RWPE1 (cell line): ENCODE results near the gene C2orf80.
A peak's percentile ranks its signal among the peaks of the same experiment; 100 is the strongest.
"Not testable (repeated sequence)": the region's sequence is repeated elsewhere in the genome, so short reads cannot be mapped to it uniquely, and the experiment has no call there.

ENCODE experiments used
- CTCF ChIA-PET: fragments of 350-600 bp; sonication (Branson Sonifier 250); formaldehyde crosslinking; extraction: SDS; loops from one replicate; lab custom pipeline; 2021; lab: Yijun Ruan, JAX
- POLR2A ChIA-PET: fragments of 400-600 bp; formaldehyde crosslinking; extraction: SDS; loops from one replicate; lab custom pipeline; 2020; ENCODE audit warnings: antibody characterized with exemption; ENCODE audit not compliant: low non-redundant PET; lab: Yijun Ruan, JAX
- DNase-seq: peaks from one replicate; pipeline ENCODE4 v3.0.0; 2012; ENCODE audit warnings: low spot score
- H3K27ac ChIP-seq: fragments of 450-650 bp; 2 replicates; pipeline ENCODE4 v1.5.1; 2017
- CTCF ChIP-seq: fragments of 450-650 bp; conservative IDR thresholded peaks from 2 replicates; pipeline ENCODE4 v1.5.1; 2017; ENCODE audit warnings: low read depth, mild to moderate bottlenecking

The C2orf80 gene

GRCh38 chr2:208222351-208222750 is 32.5 kb upstream of the C2orf80 start:
- TF ChIP-seq CTCF: no peak
- H3K27ac ChIP-seq: no peak overlapping the region
- ChIA-PET CTCF (no interaction called here), POLR2A (no interaction called here)
- peak; percentile 34 for DNase-seq

GRCh38 chr2:208221873-208222272 is 32.0 kb upstream of the C2orf80 start:
- CTCF ChIA-PET, H3K27ac ChIP-seq, POLR2A ChIA-PET, DNase-seq: not testable (repeated sequence)

- POLR2A ChIA-PET: no interaction called here
- CTCF ChIA-PET: no interaction called here
- no peak for TF ChIP-seq CTCF
- DNase-seq: no peak
- H3K27ac ChIP-seq: no peak overlapping the region
Observed at GRCh38 chr2:208210688-208211451, 21.0 kb upstream of the C2orf80 start.

GRCh38 chr2:208208335-208209085 is 18.7 kb upstream of the C2orf80 start:
- ChIA-PET POLR2A (no interaction called here), CTCF (interaction anchor here (0.7 kb wide), 1 partner anchor 11 kb away, joined by 3 read pairs; no protein-coding TSS in a partner anchor)
- TF ChIP-seq CTCF: no peak
- DNase-seq: no peak
- H3K27ac ChIP-seq: no peak overlapping the region

GRCh38 chr2:208207769-208208168 is 17.9 kb upstream of the C2orf80 start:
- ChIA-PET CTCF (interaction anchor here (0.7 kb wide), 1 partner anchor 139 kb away, joined by 3 read pairs; no protein-coding TSS in a partner anchor), POLR2A (no interaction called here)
- no peak for TF ChIP-seq CTCF
- no peak for DNase-seq
- no peak overlapping the region for H3K27ac ChIP-seq

- DNase-seq: no peak
- ChIA-PET CTCF (no interaction called here), POLR2A (no interaction called here)
- H3K27ac ChIP-seq: no peak overlapping the region
- TF ChIP-seq CTCF: no peak
Observed at GRCh38 chr2:208204166-208204565, 14.3 kb upstream of the C2orf80 start.

GRCh38 chr2:208195531-208195930 is 5.7 kb upstream of the C2orf80 start:
- no peak overlapping the region for H3K27ac ChIP-seq
- no peak for TF ChIP-seq CTCF
- POLR2A ChIA-PET: no interaction called here
- no peak for DNase-seq
- CTCF ChIA-PET: no interaction called here
